HL-60/S4 treated with retinoic acid at 250 ng/mL for 4 days and 3 days (cell line): ENCODE data around the gene AURKB.
"Not testable (repeated sequence)": the region's sequence is repeated elsewhere in the genome, so short reads cannot be mapped to it uniquely, and the experiment has no call there.

Experiments used
- in situ Hi-C: fragments of 300-500 bp; cut with MboI; formaldehyde crosslinking; loops from 2 replicates; pipeline ENCODE4 v1.7.0; 2022; ENCODE audit warnings: low sequenced_read_pairs

AURKB gene

GRCh38 chr17:8209907-8210760, at the start of gene AURKB:
AURKB (minus strand) TSS chr17:8210575; CDS start chr17:8210224, 351 bp downstream.
- in situ Hi-C loops = no loop called here

DNA sequence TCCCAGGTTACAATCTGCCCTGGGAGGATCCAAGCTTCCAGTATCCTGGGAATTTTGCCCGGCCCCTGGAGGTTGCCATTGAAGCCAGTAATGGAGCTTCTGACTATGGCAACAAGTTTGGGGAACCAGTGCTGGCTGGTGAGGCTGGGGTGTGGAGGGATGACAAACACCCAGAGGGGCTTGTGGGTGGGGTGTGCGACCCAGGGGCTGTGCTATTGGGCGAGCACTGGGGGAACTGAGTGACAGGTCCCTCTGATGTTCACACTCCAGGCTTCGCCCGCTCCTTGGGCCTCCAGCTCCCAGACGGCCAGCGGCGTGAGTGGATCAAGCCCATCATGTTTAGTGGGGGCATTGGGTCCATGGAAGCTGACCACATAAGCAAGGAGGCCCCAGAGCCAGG, 47.4 kb upstream of the AURKB start:
- in situ Hi-C loops = no loop called here

DNA sequence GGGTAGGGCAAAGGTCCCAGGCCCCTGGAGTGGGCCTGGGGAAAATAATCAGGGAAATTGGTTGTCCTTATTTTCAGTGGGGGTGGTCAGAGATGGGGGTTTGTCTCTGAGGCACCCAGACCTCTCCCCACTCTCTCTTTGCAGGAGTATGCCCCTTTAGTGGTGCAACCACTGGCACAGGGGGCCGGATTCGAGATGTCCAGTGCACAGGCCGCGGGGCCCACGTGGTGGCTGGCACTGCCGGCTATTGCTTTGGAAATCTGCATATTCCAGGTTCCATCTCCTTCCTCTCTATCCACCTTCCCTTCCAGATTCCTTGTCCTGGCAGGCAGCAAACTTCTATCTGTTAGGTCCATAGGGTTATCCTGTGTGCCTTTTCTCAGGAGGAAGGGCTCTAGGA, 46.3 kb upstream of the AURKB start:
- in situ Hi-C loops = no loop called here

DNA sequence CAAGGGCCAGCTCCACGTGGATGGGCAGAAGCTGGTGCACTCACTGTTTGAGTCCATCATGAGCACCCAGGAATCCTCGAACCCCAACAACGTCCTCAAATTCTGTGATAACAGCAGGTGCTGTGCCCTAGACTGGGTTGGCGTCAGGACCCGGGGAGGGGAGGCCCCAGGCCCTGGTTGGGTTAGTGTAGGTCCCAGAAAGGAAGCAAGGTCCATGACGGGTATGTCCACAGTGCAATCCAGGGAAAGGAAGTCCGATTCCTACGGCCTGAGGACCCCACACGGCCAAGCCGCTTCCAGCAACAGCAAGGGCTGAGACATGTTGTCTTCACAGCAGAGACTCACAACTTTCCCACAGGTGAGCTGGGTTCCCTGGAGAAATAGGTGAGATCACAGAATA, 45.9 kb upstream of the AURKB start:
- in situ Hi-C loops = no loop called here

GRCh38 chr17:8255499-8255898, 45.1 kb upstream of the AURKB start:
- in situ Hi-C loops = no loop called here

DNA sequence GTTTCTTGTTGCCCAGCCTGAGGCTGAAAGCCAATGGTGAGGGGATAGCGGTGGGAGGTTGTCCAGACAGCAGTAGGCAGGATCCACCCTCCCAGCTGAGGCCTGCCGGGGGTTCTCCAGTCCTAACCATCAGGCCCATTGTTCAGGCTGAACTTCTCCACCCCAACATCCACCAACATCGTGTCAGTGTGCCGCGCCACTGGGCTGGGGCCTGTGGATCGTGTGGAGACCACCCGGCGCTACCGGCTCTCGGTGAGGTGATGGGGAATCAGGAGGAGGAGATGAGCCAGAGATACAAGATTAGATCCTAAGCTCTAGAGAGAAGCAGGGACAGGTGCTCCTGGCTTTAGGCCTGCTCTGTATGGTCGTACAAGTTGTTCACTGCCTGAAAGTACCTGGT, 44.5 kb upstream of the AURKB start:
- in situ Hi-C loops = no loop called here

DNA sequence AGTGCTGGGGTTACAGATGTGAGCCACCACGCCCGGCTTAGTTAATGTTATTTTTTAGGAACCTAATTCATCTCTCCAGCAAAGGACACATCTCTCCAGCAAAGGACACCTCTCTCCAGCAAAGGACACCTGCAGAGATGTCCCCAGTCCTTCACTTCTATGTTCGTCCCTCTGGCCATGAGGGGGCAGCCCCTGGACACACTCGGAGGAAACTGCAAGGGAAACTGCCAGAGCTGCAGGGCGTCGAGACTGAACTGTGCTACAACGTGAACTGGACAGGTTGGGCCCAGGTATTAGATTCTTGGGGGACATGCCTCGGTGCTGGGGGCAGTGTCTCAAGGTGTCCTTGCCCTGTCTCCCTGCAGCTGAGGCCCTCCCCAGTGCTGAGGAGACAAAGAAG, 43.4 kb upstream of the AURKB start:
- in situ Hi-C loops = no loop called here

DNA sequence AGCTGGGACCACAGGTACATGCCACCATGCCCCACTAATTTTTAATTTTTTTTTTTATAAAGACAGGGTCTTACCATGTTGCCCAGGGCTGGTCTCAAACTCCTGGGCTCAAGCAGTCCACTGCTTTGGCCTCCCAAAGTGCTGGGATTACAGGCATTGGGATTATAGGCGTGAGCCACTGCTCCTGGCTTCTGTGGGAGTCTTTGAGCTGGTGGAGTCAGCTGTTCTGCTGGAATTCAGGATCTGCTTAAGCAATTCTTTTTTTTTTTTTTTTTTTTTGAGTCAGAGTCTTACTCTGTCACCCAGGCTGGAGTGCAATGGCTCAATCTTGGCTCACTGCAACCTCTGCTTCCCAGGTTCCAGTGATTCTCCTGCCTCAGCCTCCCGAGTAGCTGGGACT, 41.0 kb upstream of the AURKB start:
- in situ Hi-C loops = not testable (repeated sequence)

- in situ Hi-C loops = no loop called here
Measured at GRCh38 chr17:8249621-8250500, 39.5 kb upstream of the AURKB start.

GRCh38 chr17:8248751-8249607, 38.6 kb upstream of the AURKB start, which contains the start of gene PFAS:
PFAS (plus strand) TSS chr17:8249289; CDS start chr17:8253938, 4,649 bp downstream.
- in situ Hi-C loops = no loop called here

- in situ Hi-C loops = no loop called here
Measured at GRCh38 chr17:8244768-8245167, 34.4 kb upstream of the AURKB start.

GRCh38 chr17:8243827-8244226, 33.5 kb upstream of the AURKB start:
- in situ Hi-C loops = no loop called here

GRCh38 chr17:8237886-8238285, 27.5 kb upstream of the AURKB start:
- in situ Hi-C loops = no loop called here

DNA sequence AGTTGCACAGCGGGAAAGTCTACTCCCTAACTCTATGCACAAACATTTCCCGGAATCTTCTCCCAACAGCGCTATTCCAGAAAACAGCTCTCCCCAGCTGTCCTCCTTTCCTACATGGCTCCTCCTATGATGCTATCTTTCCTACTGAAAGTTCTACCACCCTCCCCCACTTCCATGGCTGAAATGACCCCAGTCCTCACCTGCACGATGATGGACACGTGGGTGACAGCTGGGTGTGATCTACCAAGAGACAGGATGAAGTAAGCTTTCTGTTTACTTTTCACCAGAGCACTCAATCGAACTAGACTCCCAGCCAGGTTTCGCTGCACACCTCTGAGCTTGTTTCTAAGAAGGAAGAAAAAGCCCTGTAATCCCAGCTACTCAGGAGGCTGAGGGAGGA, 26.8 kb upstream of the AURKB start:
- in situ Hi-C loops = no loop called here

DNA sequence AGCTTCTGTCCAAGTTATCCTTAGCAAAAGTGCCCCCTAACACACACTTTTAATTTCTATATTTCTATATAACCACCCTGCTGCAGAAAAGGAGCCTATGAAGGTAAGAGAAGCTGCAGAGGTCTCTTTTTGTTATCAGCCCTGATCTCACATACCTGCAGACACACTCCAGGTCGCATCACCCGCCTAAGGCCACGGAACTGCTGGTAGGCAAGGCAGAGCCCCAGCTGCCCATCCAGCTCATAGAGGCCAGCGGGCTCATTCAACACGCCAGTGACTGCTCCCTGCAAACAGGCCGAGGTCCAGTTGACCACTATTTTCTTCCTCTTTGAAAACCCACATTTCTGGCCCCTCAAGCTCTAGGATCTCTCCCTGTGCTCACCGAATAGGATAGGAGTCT, 25.3 kb upstream of the AURKB start:
- in situ Hi-C loops = no loop called here

GRCh38 chr17:8234361-8235270, 24.2 kb upstream of the AURKB start:
- in situ Hi-C loops = no loop called here

DNA sequence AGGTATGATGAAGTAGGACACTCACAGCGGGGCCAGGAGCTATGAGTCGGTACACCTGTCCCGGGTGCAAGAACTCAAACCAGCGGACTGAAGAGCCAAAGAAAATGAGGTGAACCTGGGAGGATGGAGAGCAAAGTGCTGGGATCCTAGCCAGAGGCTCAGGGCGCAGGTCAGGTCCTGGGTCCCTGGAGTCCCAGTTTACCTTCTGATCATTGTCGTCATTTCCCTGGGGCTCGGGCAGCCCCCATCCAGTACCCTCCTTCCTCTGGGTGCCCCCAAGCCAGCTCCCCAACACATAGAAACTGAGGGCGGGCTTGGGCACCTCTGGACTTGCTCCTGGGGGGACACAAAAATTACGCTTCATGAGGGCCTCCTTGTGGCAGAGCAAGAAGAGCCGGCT, 21.3 kb upstream of the AURKB start:
- in situ Hi-C loops = no loop called here

GRCh38 chr17:8227238-8227581, 16.8 kb upstream of the AURKB start:
- in situ Hi-C loops = no loop called here

GRCh38 chr17:8226536-8227237, 16.3 kb upstream of the AURKB start:
- in situ Hi-C loops = no loop called here
